Psoas muscle (tissue), 8 donors: Measurements from ENCODE around the gene CCL4. TPM values are rescaled to one million over a fixed set of nuclear protein-coding genes. Genes with fewer than 3 reads are reported as not detected.

ENCODE experiments used
- ATAC-seq, 4 donors: fragments of 200-7000 bp; cut with Tn5 transposase; one replicate each; pipeline ENCODE4 v1.9.1; 2020; ENCODE audit warnings: moderate library complexity in 3 of 4, mild to moderate bottlenecking in 2 of 4
- DNase-seq, 2 donors: peaks; one replicate each; pipeline ENCODE4 v3.0.0-alpha.2; 2020
- H3K27ac ChIP-seq: fragments of 200-600 bp; one replicate; pipeline ENCODE4 v1.8.0; 2022
- H3K27me3 ChIP-seq, 3 donors: fragments of 200-600 bp in 1 of 3; one replicate each; pipeline versions ENCODE4 v1.6.1 to v1.8.0; 2013 to 2022; ENCODE audit warnings: low read length in 2 of 3, mild to moderate bottlenecking in 2 of 3, moderate library complexity in 1 of 3; ENCODE audit not compliant: insufficient read depth in 3 of 3
- H3K36me3 ChIP-seq, 2 donors: fragments of 200-600 bp in 1 of 2; one replicate each; pipeline versions ENCODE4 v1.6.1 to v1.8.0; 2013 to 2022; ENCODE audit warnings: low read depth in 1 of 2, mild to moderate bottlenecking in 1 of 2, moderate library complexity in 1 of 2; ENCODE audit not compliant: insufficient read depth in 1 of 2
- H3K4me1 ChIP-seq: fragments of 200-600 bp; one replicate; pipeline ENCODE4 v1.8.0; 2022
- H3K4me3 ChIP-seq: fragments of 200-600 bp; one replicate; pipeline ENCODE4 v1.8.0; 2022; ENCODE audit warnings: mild to moderate bottlenecking
- H3K9me3 ChIP-seq: fragments of 200-600 bp; one replicate; pipeline ENCODE4 v1.8.0; 2022
- WGBS, 3 donors: extraction: QIAGEN DNeasy Blood & Tissue Kit; methylation state at CpG; one replicate each; pipeline versions ENCODE4 v1.1.6 to v1.1.7; 2013; 5-methylcytosine and 5-hydroxymethylcytosine counted together
- intact Hi-C, 2 donors: fragments of 100-400 bp; cut with DNase I; formaldehyde crosslinking; loops; one replicate each; pipeline versions ENCODE4 v1.11.0 to v1.14.2; 2022
- polyA plus RNA-seq, 3 donors: library from polyadenylated mRNA; stranded (reverse); fragments of 200-250 nt; gene quantifications; one replicate each; pipeline ENCODE4 v1.2.3, GENCODE V29; 2013
- total RNA-seq, 4 donors: library from RNA; stranded (reverse); fragmentation: NEBNext Ultra II Directional in 2 of 4; extraction: Animal tissue kit (Norgen Biotek cat#: 25700) in 2 of 4; gene quantifications; one replicate each; pipeline versions ENCODE4 v1.2.1 to v1.2.4, GENCODE V29; 2021 to 2023
- TF ChIP-seq, protein P1 (sequence below): fragments of 200-600 bp; IDR thresholded peaks from one replicate; pipeline ENCODE4 v1.8.0; 2022; ENCODE audit warnings: antibody characterized with exemption
- donor health status: healthy with polysubstance abuse.
- donor health status: DM: no; HTN: no; CAD: no; lungs with moderate emphysema.
- donor health status: Bipolar disorder and iron deficiency.
- donor health status: healthy.
- donor health status: DM: yes; HTN: yes; CAD: no.
- donor health status: DM: no; HTN: no; CAD: no.
- donor health status: DM: no; HTN: no; CAD: no.
- donor health status: DM: yes; HTN: yes; CAD: no.

The CCL4 gene
- total and polyA plus RNA-seq, 7 donors = 0.13 to 2.2 (median 0.41) TPM

DNA sequence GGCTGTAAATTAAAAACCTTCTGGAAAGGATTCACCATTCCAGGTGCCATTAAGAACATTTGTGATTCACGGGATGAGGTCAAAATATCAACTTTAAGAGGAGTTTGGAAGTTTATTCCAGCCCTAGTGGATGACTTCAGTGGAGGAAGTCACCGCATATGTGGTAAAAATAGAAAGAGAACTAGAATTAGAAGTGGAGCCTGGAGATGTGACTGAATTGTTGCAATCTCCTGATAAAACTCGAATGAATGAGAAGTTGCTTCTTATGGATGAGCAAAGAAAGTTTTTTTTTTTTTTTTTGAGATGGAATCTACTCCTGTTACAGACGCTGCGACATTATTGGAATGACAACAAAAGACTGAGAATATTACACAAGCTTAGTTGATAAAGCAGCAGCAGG is 26.7 kb downstream of the CCL4 start:
- 59 to 70% (median 64%) methylated on average over 5 of the region's 5 CpGs for WGBS, 3 donors

DNA sequence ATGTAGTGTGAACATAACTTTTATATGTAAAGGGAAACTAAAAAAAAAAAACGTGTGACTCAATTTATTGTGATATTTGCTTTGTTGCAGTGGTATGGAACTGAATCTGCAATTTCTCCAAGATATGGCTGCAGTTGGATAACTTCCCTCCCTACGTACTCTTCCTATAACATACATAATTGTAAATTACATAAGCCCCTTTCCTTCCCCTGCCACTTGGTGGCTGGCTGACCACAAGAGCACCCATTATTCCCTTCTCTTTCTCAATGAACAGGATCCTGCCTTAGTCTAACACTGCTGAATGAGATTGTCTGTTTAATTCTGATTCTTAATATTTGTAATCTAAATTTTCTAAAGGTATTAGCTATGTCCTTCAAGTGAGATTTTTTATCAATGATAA is 27.8 kb downstream of the CCL4 start:
- TF ChIP-seq, protein P1, sequence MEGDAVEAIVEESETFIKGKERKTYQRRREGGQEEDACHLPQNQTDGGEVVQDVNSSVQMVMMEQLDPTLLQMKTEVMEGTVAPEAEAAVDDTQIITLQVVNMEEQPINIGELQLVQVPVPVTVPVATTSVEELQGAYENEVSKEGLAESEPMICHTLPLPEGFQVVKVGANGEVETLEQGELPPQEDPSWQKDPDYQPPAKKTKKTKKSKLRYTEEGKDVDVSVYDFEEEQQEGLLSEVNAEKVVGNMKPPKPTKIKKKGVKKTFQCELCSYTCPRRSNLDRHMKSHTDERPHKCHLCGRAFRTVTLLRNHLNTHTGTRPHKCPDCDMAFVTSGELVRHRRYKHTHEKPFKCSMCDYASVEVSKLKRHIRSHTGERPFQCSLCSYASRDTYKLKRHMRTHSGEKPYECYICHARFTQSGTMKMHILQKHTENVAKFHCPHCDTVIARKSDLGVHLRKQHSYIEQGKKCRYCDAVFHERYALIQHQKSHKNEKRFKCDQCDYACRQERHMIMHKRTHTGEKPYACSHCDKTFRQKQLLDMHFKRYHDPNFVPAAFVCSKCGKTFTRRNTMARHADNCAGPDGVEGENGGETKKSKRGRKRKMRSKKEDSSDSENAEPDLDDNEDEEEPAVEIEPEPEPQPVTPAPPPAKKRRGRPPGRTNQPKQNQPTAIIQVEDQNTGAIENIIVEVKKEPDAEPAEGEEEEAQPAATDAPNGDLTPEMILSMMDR = no peak
- no peaks in the 10 kb centered on the region for H3K9me3 ChIP-seq
- 59 to 66% (median 63%) methylated on average over 2 of the region's 2 CpGs for WGBS, 3 donors

More for the DNA sequence above, 26.7 kb downstream of the CCL4 start:
- no peak for DNase-seq
- no peak for ATAC-seq
- Histone ChIP-seq H3K36me3 (no peaks in the 10 kb centered on the region), H3K4me3 (no peak overlapping the region), H3K27ac (no peak overlapping the region), H3K9me3 (peaks cover 9% of the 10 kb centered on the region), H3K4me1 (no peaks in the 10 kb centered on the region), H3K27me3 (peaks cover 2 to 4% (median 3%) of the 10 kb centered on the region in 3 donors)
- intact Hi-C loops = loop anchor here in 1 of 2 donors (10.0 kb wide), 1 partner anchor 344 kb away; no protein-coding TSS in a partner anchor
- TF ChIP-seq, protein P1 = no peak

GRCh38 chr17:36131931-36132330 is 28.3 kb downstream of the CCL4 start:
- intact Hi-C loops = loop anchor here in 1 of 2 donors (10.0 kb wide), 1 partner anchor 343 kb away; no protein-coding TSS in a partner anchor
- DNase-seq = no peak

More for the DNA sequence above, 27.8 kb downstream of the CCL4 start:
- ATAC-seq (no peak), DNase-seq (no peak)
- H3K4me1 ChIP-seq = no peaks in the 10 kb centered on the region
- no peaks in the 10 kb centered on the region for H3K36me3 ChIP-seq
- intact Hi-C loops = loop anchor here in 1 of 2 donors (10.0 kb wide), 1 partner anchor 343 kb away; no protein-coding TSS in a partner anchor
- no peak overlapping the region for H3K4me3 ChIP-seq
- H3K27ac ChIP-seq = no peak overlapping the region
- peaks cover 2 to 4% (median 3%) of the 10 kb centered on the region in 3 donors for H3K27me3 ChIP-seq

GRCh38 chr17:36132421-36132831 is 28.8 kb downstream of the CCL4 start:
- 55 to 71% (median 58%) methylated on average over 2 of the region's 2 CpGs for WGBS, 3 donors
- Histone ChIP-seq H3K4me1 (no peaks in the 10 kb centered on the region), H3K27me3 (peaks cover 2 to 4% (median 3%) of the 10 kb centered on the region in 3 donors), H3K4me3 (no peak overlapping the region), H3K36me3 (no peaks in the 10 kb centered on the region), H3K27ac (no peak overlapping the region), H3K9me3 (no peaks in the 10 kb centered on the region)
- intact Hi-C loops = loop anchor here in 1 of 2 donors (10.0 kb wide), 1 partner anchor 342 kb away; no protein-coding TSS in a partner anchor
- no peak for ATAC-seq
- TF ChIP-seq, protein P1 = no peak
- no peak for DNase-seq

More at GRCh38 chr17:36131931-36132330, 28.3 kb downstream of the CCL4 start:
- Histone ChIP-seq H3K27me3 (peaks cover 2 to 4% (median 3%) of the 10 kb centered on the region in 3 donors), H3K4me1 (no peaks in the 10 kb centered on the region), H3K27ac (no peak overlapping the region), H3K9me3 (no peaks in the 10 kb centered on the region), H3K4me3 (no peak overlapping the region), H3K36me3 (no peaks in the 10 kb centered on the region)
- WGBS, 3 donors = 88 to 90% (median 89%) methylated on average over 3 of the region's 3 CpGs
- TF ChIP-seq, protein P1 = no peak
- no peak for ATAC-seq
